CD4-positive, alpha-beta T cell treated with Interferon alpha-2 for 1 hour (primary cell): ENCODE measurements around the gene HYAL2.

Experiments used
- DNase-seq, 2 donors: peaks; one replicate each; pipeline ENCODE4 v3.0.0-alpha.2; 2020 to 2022

Gene HYAL2

DNA sequence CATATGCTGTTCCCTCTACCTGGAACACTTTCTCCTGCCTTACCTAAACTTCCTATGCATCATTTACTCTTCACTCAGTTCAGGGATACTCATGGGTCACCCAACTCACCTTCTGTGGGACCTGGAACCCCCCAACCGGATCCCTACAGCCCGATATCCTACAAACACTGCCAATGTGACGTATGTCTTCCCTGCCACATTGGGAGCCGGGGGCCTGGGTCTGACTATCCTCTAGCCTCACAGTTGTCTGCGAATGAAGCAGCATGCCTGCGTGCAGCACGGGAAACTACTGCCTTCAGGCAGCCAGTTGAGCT, 27.6 kb upstream of the HYAL2 start:
- DNase-seq = no peak

DNA sequence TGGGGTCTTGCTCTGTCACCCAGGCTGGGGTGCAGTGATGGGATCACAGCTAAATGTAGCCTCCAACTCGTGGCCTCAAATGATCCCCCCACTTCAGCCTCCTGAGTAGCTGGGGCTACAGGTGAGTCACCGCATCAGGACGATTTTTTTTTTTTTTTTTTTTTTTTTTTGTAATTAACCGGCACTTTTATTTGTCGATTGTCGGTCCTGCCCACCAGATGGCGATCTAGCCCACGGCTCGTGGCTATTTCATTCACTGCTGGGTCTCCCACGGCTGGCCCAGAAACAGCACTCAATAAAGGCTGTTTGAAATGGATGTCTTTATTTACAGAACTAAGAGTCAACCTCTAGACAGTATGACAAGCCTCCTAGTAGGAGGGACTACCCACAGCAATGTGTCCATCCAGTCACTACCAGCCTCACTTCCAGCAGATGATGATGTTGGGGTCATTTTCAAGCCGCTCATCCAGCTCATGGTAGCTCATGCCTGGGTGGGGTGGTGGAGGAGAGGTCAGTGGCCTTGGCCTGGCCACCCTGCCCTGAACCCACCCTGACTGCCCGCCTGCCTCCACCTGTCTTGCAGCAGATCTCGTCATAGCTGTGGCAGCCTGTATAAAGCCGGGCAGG, 24.8 kb upstream of the HYAL2 start:
- DNase-seq = peak; percentile 84 to 88

DNA sequence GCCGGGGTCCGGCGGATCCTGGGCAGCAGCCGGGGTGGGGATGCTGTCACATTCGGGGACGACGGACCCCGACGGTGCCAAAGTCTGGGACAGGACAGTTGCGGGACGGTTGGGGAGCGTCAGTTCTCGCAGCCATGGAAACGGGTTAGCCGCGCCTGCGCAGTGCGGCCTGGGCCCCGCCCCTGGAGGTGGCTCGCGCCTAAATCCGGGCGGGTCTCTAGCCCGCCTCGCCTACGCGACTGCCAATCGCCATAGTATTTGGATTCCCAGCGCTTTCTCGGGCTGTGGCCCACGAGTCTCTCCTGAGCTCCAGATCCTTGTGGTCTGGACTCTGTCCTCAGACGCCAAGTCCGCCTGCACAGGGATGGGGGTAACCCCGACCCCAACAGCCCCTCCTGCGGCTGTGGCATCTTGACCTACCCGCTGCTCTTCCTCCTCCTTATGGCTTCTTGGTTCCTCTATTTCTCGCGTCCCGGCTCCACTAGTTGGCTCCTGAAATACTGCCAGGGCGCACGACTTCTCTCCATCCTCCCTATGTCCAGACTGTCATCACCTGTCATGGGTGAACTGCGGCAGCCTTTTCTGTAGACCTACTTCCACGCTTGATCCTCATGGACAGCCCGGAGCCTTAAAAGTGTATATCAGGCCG, 23.2 kb upstream of the HYAL2 start, which contains the start of gene ZMYND10:
Gene ZMYND10 (minus strand): TSS at position 147 of the 649 bp plus-strand sequence. CDS start 153 bp downstream, outside the sequence.
- peak; percentile 76 to 79 for DNase-seq

DNA sequence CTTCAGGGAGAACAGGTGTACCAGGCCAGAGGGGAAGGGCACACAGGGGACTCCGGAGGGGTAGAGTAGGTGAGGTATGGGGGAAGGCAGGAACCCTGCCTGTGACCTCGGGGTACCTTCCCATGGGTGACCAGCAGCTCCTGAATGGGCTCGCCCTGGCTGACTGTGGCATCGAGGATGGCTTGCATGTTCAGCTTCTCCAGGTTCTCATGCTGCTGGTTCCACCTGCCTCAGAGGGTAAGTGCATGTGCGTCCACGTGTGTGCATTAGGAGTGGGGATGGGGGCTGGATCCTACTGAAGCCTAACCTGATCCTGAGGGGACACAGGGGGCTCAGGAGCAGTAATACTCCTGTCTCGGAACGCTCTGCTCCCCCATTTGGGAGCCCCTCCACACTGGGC, 22.5 kb upstream of the HYAL2 start:
- DNase-seq = no peak

DNA sequence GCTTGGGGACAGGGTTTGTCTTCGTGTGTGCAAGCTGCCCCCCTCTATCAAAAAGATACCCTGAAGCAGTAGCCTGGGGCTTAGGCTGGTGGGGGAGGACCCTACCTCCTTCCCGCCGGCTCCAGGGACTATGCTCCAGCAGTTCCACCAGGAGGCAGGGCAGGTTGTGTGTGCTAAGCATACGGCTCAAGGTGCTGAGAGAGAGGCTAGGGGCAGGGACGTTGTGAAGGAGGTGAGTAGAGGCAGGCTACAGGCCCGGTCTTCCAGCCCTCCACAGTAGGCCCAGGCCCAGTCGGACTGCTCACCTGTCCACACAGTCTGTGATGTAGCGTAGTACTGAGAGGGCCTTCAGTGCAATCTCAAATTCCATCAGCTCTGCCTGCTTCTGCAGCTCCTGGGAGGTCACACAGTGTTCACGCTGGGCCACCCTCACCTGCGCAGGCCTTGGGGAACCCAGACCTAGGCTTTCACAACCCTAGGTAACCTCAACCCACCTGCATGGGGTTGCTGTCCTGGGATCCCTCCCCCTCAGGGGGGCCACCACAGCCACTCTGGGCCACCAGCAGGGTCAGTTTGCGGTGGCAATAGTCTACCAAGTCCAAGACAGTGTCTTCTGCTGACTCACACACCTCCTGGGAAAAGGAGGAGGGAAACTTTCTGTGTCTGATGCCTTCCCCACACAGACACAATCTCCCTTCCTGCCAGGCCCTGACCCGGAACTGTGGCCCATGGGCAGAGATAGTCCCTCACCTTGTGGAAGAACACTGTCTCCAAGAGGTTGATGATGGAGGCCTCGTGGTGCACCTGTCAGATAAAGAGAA, 20.5 kb upstream of the HYAL2 start:
- DNase-seq = no peak

DNA sequence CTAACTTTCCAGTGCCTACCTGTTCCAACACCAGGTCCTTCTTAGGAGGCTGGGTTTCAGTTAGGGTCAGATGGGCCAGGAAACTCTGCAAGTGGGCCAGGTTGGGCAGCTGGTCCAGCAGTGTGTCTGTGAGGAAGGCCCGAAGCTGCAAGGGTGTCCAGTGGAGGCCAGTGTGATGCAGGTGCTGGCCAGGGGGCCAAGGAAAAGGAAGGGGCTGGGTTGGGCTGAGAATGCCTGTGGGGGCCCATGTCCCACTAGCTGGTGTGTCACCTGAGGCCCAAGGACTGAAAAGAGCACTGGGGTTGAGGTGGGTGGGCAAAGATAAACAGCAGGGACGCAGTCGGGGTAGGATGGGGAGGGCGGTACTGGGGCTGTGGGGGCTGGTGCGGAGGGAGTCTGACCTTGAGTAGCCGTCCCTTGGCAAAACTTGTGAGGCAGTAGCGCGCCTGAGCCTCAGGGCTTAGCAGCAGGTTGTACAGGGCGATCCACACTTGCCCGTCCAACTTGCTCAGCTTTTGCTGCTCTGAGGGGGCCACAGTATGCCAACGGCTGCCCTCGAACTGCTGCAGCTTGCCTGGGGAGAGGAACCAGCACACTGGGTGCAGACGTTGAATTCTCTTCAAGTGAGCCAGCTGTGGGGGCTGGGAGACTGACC, 19.6 kb upstream of the HYAL2 start:
- no peak for DNase-seq

DNA sequence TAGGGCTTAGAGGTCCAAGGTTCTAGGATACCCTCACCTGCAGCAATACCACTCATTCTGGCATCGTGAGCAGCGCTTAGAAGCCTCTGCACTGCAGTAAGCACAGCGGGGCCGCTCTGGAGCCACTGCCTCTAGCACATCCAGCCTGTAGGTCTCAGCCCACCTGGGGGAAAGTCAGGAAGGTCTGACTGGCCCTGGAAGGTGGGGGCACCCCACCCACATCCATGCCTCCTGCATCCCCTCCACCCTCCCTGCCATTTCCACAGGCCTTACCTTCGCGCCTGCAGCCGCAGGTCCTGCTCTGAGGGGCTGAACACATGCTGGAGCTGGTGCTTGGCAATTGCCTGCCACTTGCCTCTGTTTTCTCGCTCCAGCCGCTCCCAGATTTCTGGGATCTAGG, 19.0 kb upstream of the HYAL2 start:
- no peak for DNase-seq

DNA sequence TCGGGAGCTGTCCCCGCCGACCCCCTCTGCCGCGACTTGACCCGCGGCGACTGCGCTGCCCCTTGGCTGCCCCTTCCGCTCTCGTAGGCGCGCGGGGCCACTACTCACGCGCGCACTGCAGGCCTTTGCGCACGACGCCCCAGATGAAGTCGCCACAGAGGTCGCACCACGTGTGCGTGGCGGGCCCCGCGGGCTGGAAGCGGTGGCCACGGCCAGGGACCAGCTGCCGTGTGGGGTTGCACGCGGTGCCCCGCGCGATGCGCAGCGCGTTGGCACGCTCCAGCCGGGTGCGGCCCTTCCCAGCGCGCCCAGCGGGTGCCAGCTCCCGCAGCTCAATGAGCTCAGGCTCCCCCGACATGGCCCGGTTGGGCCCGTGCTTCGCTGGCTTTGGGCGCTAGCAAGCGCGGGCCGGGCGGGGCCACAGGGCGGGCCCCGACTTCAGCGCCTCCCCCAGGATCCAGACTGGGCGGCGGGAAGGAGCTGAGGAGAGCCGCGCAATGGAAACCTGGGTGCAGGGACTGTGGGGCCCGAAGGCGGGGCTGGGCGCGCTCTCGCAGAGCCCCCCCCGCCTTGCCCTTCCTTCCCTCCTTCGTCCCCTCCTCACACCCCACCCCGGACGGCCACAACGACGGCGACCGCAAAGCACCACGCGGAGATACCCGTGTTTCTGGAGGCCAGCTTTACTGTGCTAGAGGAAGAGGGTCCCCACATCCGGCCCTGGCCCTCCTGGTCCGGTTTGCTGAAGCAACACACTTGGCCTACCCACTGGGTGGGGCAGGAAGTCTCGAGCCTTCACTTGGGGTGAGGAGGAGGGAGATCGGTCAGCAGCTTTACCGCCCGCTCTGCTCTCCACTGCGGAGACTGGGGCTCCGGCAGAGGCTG, 18.1 kb upstream of the HYAL2 start, which contains the start of gene RASSF1:
Gene RASSF1 (minus strand): TSS at position 389 of the 882 bp plus-strand sequence. CDS start 31 bp downstream, at position 358.
- peak; percentile 63 to 80 for DNase-seq

DNA sequence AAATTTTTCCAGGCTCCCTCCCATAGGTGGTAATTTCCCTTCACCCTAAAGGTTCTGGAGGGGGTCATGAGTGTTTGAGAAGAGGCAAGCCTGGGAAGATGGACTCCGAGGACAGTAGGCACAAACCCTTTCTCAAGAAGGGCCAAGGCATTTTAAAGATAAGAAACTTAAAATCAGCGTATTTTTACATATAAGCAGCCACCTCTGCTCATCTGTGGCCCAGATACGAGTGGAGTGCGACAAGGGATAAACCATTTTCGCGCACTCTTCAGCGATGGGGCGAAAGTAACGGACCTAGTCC, 17.6 kb upstream of the HYAL2 start:
- no peak for DNase-seq

DNA sequence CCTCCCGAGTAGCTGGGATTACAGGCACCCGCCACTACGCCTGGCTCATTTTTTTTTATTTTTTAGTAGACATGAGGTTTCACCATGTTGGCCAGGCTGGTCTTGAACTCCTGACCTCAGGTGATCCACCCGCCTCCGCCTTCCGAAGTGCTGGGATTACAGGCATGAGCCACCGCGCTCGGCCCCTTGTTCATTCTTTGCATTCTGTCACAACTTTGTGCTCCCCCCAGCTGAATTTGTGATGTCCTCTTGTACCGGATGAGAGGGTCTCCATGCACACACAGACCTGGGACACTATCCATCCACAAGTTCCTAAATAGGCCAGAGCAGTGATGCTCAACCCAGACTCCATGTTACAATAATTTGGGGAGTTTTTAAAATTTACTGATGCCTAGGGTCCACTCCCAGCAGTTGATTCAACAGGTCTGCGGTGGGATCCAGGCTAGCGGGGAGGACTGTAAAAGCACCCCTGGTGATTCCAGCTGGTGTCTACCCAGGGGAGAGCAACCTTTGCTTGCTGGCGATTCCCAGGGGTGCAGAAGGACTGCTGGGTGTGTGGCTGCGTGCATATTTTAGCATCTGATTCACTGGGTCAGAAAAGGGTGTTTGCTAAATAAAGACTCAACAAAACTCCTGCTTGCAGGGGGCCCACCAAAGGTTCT, 17.1 kb upstream of the HYAL2 start:
- no peak for DNase-seq

DNA sequence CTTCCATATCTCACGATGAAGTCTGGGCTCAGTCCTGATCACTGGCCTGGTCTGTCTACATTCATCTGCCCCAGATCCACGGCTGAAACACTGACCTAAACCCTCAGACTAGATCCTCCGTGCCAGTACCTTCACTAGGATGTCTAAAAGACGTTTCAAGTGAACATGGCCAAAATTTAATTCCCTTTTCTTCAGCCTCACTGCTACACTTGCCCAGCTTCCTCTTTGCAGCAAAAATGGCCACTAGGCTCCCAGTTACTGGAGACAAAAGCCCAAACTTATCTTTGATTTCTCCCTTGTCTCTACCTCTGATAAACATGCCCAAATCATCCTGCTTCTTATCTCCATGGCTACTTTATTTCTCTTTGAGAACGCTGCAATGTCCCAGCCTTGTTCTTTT, 16.4 kb upstream of the HYAL2 start:
- DNase-seq = no peak

DNA sequence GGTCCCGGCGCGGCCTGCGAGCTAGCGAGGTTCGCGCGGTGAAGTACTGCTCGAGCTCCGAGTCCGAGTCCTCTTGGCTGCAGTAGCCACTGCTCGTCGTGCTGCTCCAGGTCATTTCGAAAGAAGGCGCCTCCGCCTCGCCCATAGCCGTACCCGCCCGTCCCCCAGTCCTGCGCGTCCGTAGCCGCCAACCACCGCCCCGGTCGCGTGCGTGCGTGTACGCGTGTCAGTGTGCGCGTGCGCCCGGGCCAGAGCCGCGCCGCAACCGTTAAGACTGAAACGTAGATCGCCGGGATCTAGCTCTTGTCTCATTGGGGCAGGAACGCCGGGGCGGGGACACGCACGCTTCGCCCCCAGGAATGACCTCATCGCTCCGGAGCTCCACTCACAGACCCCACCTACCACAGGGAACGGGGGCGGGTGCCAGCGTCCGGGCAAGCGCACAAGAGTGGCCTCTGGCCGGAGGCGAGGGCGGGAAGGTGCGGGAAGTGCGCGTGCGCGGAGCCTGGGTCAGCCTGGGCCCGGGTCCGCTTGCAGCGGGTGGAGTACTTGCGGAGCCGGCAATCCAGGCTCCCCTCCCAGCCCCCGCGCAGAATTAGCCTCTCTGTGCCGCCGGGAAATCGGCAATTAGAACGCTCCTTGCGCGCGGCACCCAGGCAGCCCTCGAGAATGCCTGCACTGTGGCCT, 14.8 kb upstream of the HYAL2 start:
- DNase-seq = peak; percentile 95 to 96

DNA sequence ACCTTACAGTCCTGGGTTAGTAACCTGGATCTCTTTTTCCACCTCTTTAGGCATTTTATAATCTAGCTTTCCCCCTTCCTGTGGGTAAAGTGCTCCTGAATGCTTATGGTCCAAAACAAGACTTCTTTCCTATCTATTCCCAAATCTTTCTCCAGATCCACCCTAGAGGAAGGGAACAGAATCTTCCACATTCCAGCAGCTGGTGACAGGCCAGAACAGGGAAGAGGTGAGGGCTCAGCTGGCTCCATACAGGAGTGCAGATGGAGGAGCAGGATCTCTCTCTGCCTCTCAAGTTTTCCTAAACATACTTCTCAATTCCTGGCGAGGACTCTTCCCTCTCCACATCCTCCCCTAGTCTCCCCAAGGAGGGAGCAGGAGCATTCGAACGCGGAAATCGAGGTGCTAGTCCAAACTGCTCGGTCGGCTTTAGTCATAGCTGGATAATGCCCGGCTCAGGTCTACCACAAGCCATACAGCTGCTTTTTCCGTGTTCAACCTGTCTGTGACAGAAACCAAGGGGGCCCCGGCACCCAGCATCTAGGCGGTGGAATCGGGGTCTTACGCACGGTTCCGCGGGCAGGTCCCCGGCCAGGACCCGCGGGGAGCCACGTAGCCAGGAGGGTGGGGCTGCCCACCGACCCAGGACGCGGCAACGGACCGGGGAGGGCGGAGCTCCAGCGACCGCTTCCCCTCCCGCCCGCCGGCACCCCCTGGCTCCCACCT, 14.1 kb upstream of the HYAL2 start:
- no peak for DNase-seq

DNA sequence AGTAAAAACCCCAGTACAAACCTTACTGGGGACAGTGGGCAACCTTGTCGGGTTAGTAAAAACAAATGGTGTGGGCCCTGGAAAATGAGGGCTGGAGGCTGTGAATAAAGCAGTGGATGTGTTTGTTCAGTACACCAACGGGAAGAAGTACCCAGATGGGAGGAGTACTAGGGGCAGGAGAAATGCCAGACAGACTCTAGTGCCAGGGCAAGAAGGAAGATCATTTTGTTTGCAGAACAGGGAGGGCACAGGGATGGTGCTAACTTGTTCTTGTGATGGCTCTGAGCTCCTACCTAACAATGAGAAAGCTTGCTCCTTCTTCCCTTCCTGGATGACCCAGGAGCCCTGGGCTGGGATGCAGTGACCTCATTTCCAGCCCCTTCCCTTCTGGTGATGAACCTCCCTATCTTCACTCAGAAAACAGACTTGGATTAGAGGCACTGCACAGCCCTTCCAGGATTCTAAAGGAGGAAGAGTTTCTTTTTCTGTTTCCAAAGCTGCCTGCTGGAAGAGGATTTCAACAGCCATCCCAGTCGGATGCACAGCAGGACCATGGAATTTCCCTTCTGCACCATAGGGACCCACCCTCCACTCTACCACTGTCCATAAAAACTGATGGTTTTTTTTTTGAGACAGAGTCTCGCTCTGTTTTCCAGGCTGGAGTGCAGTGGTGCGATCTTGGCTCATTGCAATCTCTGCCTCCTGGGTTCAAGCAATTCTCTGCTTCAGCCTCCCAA, 12.0 kb upstream of the HYAL2 start:
- no peak for DNase-seq

DNA sequence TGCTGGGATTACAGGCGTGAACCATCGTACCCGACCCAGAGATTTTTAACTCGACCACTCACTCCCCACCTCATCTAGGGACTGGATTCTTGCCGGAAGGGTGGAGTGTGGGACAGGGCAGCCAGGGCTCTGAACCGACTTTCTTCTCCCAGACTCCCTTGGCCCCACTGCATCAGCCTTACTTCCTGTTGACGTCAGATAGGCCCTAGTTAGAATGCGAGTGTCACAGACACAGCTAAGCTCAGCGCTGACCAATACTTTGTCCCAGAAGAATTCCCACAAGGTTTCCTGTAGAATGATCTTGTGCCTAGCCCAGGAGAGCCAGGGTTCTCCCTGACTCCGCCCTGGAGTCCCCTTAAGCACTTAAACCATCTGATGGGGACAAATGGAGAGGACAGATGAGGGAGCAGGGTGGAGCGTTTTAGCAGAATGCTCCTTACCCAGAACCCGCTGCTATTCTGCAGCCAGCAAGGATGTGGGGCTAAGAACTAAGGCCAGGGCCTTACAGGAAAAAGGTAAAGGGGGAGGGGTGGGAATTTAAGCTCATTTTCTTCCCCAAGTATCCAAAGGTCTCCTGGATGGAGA, 11.3 kb upstream of the HYAL2 start:
- no peak for DNase-seq

DNA sequence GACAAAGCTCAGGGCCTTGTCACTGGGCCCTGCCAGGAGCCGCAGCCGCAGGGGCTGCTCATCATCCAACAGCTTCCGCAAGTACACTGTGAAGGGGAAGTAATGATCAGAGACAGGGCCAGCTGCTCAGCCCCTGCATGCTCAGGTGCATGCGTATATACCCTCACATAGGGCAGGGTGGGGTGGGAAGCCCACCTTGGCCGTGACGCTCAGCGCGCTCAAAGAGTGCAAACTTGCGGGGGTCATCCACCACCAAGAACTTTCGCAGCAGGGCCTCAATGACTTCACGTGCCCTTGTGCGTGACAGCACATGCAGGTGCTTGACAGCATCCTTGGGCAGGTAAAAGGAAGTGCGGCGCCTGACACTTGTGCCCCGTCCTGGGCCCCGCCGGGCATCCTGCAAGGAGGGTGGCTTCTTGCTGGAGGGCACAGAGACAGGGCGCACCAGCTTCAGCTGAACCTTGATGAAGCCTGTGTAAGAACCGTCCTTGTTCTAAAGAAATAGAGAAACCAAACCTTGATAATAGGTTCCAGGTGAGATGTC, 8.9 kb upstream of the HYAL2 start:
- no peak for DNase-seq

DNA sequence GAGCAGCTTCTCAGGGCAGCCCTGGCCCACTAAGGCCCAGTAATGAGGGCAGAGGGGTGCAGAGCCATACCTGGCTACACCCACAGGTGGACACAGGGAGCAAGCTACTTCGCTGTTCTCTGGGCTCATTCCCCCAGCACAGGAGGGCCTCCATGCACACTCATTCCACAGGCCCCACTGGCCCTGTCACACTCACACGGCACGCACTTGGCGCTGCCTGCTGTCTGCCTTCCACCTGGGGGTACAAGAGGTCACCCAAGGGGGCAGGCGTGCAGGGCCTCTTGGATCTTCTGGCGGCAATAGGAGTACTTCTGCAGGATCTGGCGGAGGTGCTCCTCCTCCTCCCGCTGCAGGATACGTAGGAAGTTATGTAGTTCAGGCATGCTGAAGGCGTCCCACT, 7.8 kb upstream of the HYAL2 start:
- no peak for DNase-seq

DNA sequence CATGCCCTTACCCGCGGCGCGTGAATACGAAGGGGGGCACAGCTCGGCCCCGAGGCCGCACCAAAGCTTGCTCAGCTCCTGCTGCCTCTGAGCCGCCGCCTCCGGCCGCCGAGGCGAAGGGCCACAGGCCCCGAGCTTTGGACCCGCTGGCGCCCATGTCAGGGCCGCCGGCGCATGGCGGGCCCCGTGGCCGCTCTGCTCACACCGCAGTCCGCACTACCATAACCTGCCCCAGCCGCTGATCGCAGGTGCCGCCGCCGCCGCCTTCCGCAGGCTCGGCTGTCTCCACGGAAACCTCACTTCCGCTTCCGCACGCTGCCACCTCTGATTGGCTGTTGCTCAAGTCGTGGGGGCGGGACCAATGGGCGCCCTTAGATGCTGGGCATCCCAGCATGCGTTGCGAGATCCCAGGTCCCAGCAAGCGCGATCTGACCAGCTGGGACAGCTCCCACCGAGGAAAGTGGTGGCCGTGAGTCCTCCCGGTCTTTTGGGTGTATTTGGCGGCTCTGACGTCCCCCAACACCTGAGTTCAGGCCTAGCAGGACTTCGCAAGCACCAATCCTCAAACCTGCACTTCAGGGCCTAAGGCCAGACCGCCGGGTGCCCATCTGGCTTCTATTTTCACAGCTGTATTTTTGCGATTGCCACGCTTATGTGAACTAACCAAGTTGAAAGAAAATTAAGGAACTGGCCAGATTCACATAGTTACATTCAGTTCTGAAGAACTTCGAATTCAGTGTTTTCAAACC, 5.6 kb upstream of the HYAL2 start, which contains the start of gene TUSC2:
Gene TUSC2 (minus strand): TSS at position 281 of the 749 bp plus-strand sequence. CDS start 124 bp downstream, at position 157.
- DNase-seq = peak; percentile 94 to 96
